ENCODE data around the gene TDRD9.
"Not testable (repeated sequence)": the region's sequence is repeated elsewhere in the genome, so short reads cannot be mapped to it uniquely, and the experiment has no call there.

Gene TDRD9

DNA sequence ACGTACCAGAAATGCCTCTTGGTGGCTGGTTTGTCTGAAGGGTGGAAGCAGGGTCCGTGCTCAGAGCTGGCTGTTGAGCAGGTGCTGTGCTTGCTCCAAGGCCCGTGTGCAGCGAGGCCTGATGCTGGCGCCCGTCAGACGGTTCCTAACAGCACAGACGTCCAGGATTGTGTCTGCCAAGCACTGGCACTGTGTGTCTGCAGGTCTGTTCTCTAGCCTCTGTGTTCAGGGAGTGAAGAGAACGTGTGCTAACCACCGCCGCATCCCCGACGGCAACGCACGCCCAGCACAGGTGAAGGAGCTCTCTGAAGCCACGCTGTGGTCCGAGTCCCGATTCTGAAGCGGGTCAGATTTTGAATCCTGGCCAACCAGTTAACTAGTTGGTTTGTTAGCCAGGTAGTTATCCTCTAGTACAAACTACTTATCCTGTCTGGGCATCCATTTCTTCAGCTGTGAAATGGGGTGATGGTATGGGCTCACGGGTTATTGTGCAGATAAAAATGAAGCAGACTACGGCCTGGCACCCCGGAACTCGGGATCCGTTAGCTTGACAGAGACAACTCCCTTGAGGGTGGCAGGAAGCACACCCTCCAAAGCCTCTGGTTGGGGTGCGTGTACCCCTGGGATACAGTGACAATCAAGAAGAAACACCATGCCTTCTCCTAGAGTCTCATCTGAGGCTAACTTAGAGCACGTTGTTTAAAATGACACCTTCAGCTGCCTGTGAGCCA lies 18.6 kb upstream of the TDRD9 start:
- H3K27me3 ChIP-seq (replicated peaks; ENCODE audit: control insufficient read depth, insufficient read depth, low read length), result no peaks in the 10 kb centered on the region
- no peaks in the 10 kb centered on the region for H3K9me3 ChIP-seq (ENCODE audit: control insufficient read depth, low read length)
- no peak for DNase-seq (ENCODE audit: low read depth)
- peaks cover 34% of the 10 kb centered on the region for H3K36me3 ChIP-seq (ENCODE audit: control insufficient read depth, insufficient read depth, low read length, severe bottlenecking)
- no peak overlapping the region for H3K9ac ChIP-seq (ENCODE audit: low read length)
- H3K4me3 ChIP-seq (ENCODE audit: low read length), result no peak overlapping the region
- peaks cover 6% of the 10 kb centered on the region for H3K4me1 ChIP-seq (ENCODE audit: control insufficient read depth, insufficient read depth, low read length)

GRCh38 chr14:103910262-103910935 lies 17.9 kb upstream of the TDRD9 start:
- peak; percentile 80 for DNase-seq (ENCODE audit: low read depth)
- Histone ChIP-seq H3K36me3 (ENCODE audit: control insufficient read depth, insufficient read depth, low read length, severe bottlenecking) (peaks cover 39% of the 10 kb centered on the region), H3K9ac (ENCODE audit: low read length) (no peak overlapping the region), H3K4me3 (ENCODE audit: low read length) (no peak overlapping the region), H3K4me1 (ENCODE audit: control insufficient read depth, insufficient read depth, low read length) (peaks cover 6% of the 10 kb centered on the region), H3K9me3 (ENCODE audit: control insufficient read depth, low read length) (no peaks in the 10 kb centered on the region), H3K27me3 (replicated peaks; ENCODE audit: control insufficient read depth, insufficient read depth, low read length) (no peaks in the 10 kb centered on the region)

GRCh38 chr14:103910984-103911383 lies 17.3 kb upstream of the TDRD9 start:
- peaks cover 39% of the 10 kb centered on the region for H3K36me3 ChIP-seq (ENCODE audit: control insufficient read depth, insufficient read depth, low read length, severe bottlenecking)
- H3K9ac ChIP-seq (ENCODE audit: low read length), result no peak overlapping the region
- H3K27me3 ChIP-seq (replicated peaks; ENCODE audit: control insufficient read depth, insufficient read depth, low read length), result no peaks in the 10 kb centered on the region
- H3K4me1 ChIP-seq (ENCODE audit: control insufficient read depth, insufficient read depth, low read length), result peaks cover 8% of the 10 kb centered on the region
- DNase-seq (ENCODE audit: low read depth), result no peak
- no peak overlapping the region for H3K4me3 ChIP-seq (ENCODE audit: low read length)
- H3K9me3 ChIP-seq (ENCODE audit: control insufficient read depth, low read length), result no peaks in the 10 kb centered on the region

- no peak overlapping the region for H3K4me3 ChIP-seq (ENCODE audit: low read length)
- no peak overlapping the region for H3K9ac ChIP-seq (ENCODE audit: low read length)
- no peak for DNase-seq (ENCODE audit: low read depth)
Observed at GRCh38 chr14:103915616-103916015, 12.6 kb upstream of the TDRD9 start.

DNA sequence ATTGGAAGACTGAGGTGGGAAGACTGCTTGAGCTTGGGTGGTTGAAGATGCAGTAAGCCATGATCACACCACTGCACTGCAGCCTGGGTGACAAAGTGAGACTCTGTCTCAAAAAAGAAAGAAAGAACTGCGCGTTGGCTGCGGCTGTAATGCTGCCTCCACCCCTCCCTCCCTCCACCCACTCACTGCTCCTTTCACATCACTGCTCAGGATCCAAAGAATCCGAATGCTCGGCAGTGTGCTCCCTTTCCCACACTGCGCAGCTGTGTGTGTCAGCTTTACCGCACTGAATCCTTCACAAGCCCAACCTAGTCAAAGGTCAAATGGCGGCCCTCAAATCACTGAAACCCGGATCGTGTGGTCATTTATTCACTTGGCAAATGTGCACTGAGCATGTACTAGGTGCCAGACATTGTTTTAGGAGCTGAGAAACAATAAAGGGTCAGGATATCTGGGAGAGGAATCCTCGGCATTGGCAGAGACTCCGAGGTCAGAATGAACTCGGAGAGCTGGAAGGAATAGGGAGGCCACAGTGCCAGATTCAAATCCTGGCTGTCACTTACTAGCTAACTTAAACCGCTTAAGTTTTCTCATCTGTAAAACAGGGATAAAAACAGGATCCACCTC lies 11.5 kb upstream of the TDRD9 start:
- H3K27me3 ChIP-seq (replicated peaks; ENCODE audit: control insufficient read depth, insufficient read depth, low read length), result no peaks in the 10 kb centered on the region
- H3K36me3 ChIP-seq (ENCODE audit: control insufficient read depth, insufficient read depth, low read length, severe bottlenecking), result peaks cover 42% of the 10 kb centered on the region
- H3K4me1 ChIP-seq (ENCODE audit: control insufficient read depth, insufficient read depth, low read length), result peaks cover 22% of the 10 kb centered on the region
- H3K9ac ChIP-seq (ENCODE audit: low read length), result peak overlapping the region; percentile 62
- no peaks in the 10 kb centered on the region for H3K9me3 ChIP-seq (ENCODE audit: control insufficient read depth, low read length)
- no peak for DNase-seq (ENCODE audit: low read depth)
- H3K4me3 ChIP-seq (ENCODE audit: low read length), result peak overlapping the region; percentile 41

More at GRCh38 chr14:103915616-103916015, 12.6 kb upstream of the TDRD9 start:
- Histone ChIP-seq H3K4me1 (ENCODE audit: control insufficient read depth, insufficient read depth, low read length) (peaks cover 22% of the 10 kb centered on the region), H3K36me3 (ENCODE audit: control insufficient read depth, insufficient read depth, low read length, severe bottlenecking) (peaks cover 48% of the 10 kb centered on the region), H3K27me3 (replicated peaks; ENCODE audit: control insufficient read depth, insufficient read depth, low read length) (no peaks in the 10 kb centered on the region), H3K9me3 (ENCODE audit: control insufficient read depth, low read length) (no peaks in the 10 kb centered on the region)

DNA sequence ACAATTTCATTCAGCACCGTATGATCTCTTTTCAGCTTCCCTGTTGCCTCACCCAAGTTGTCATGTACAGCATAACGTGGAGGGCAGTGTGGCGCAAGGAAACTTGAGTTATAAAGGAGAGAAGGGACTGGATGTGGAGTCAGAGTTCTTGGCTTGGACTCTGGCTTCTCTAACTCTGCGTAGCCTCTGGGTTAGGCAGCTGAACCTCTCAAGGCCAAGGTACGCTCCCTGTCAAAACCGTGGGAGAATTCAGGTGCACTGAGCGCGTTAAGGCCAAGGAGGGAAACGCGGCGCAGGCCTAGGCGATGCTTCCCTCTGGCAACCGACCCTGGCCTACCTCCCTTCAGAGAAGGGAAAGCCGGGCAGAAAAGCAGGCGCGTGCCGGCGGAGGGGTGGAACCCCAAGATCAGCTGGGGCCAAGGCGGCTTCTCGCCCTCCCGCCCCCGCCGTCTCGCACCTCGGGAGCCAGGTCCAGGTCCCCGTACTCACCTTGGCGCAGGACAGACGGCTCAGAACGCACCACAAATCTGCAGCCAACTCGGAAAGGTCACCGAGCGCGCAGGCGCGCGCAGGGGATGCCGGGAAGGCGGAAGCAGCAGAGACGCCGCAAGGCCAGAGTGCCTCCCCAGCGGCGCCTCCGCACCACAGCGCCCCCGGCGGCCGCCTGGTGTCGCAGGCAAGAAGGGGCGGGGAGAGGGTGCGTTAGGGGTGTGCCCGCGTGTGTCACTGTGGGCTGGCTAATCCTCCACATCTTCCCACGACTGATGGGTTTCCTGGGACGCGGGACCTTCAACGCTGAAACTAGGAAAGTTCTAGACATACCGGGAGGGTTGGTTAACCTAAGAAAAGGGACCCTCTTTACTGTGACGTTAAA lies 7.0 kb upstream of the TDRD9 start:
- peak overlapping the region; percentile 96 for H3K4me3 ChIP-seq (ENCODE audit: low read length)
- H3K9ac ChIP-seq (ENCODE audit: low read length), result peak overlapping the region; percentile 92
- no peaks in the 10 kb centered on the region for H3K9me3 ChIP-seq (ENCODE audit: control insufficient read depth, low read length)
- peaks cover 10% of the 10 kb centered on the region for H3K27me3 ChIP-seq (replicated peaks; ENCODE audit: control insufficient read depth, insufficient read depth, low read length)
- H3K4me1 ChIP-seq (ENCODE audit: control insufficient read depth, insufficient read depth, low read length), result peaks cover 18% of the 10 kb centered on the region
- DNase-seq (ENCODE audit: low read depth), result peak; percentile 96
- peaks cover 9% of the 10 kb centered on the region for H3K36me3 ChIP-seq (ENCODE audit: control insufficient read depth, insufficient read depth, low read length, severe bottlenecking)

GRCh38 chr14:103921855-103922200 lies 6.4 kb upstream of the TDRD9 start:
- not testable (repeated sequence) for DNase-seq (ENCODE audit: low read depth); H3K9me3 ChIP-seq (ENCODE audit: control insufficient read depth, low read length); H3K36me3 ChIP-seq (ENCODE audit: control insufficient read depth, insufficient read depth, low read length, severe bottlenecking); H3K9ac ChIP-seq (ENCODE audit: low read length)
- Histone ChIP-seq H3K4me3 (ENCODE audit: low read length) (peak overlapping the region; percentile 28), H3K27me3 (replicated peaks; ENCODE audit: control insufficient read depth, insufficient read depth, low read length) (peaks cover 10% of the 10 kb centered on the region), H3K4me1 (ENCODE audit: control insufficient read depth, insufficient read depth, low read length) (peaks cover 13% of the 10 kb centered on the region)

DNA sequence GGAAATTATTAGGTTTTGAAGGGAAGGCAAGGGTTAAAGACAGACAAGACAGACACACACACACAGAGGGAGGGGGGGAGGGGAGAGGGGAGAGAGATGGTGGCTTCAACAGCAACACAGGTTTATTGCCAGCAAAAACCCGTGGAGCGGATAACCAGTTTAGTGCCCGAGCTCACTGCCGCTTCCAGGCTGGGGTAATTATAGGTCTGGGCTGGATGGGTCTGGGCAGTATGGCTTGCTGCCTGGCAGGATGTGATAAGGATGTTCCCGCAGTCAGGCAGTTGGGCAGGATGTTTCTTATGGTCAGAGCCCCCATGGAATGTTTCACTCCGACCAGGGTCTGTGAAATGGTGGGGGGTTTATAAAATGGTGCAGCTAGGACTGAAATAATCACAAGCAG lies 4.4 kb upstream of the TDRD9 start:
- DNase-seq (ENCODE audit: low read depth), result no peak
- H3K27me3 ChIP-seq (replicated peaks; ENCODE audit: control insufficient read depth, insufficient read depth, low read length), result peaks cover 15% of the 10 kb centered on the region
- no peak overlapping the region for H3K9ac ChIP-seq (ENCODE audit: low read length)
- H3K36me3 ChIP-seq (ENCODE audit: control insufficient read depth, insufficient read depth, low read length, severe bottlenecking), result no peaks in the 10 kb centered on the region
- H3K9me3 ChIP-seq (ENCODE audit: control insufficient read depth, low read length), result no peaks in the 10 kb centered on the region
- peaks cover 5% of the 10 kb centered on the region for H3K4me1 ChIP-seq (ENCODE audit: control insufficient read depth, insufficient read depth, low read length)
- no peak overlapping the region for H3K4me3 ChIP-seq (ENCODE audit: low read length)

- Histone ChIP-seq H3K4me3 (ENCODE audit: low read length) (no peak overlapping the region), H3K9ac (ENCODE audit: low read length) (no peak overlapping the region), H3K9me3 (ENCODE audit: control insufficient read depth, low read length) (no peaks in the 10 kb centered on the region), H3K4me1 (ENCODE audit: control insufficient read depth, insufficient read depth, low read length) (no peaks in the 10 kb centered on the region), H3K27me3 (replicated peaks; ENCODE audit: control insufficient read depth, insufficient read depth, low read length) (peaks cover 20% of the 10 kb centered on the region), H3K36me3 (ENCODE audit: control insufficient read depth, insufficient read depth, low read length, severe bottlenecking) (no peaks in the 10 kb centered on the region)
- no peak for DNase-seq (ENCODE audit: low read depth)
Observed at GRCh38 chr14:103925316-103925715, 2.9 kb upstream of the TDRD9 start.

GRCh38 chr14:103927566-103927965 lies 690 bp upstream of the TDRD9 start:
- Histone ChIP-seq H3K27me3 (replicated peaks; ENCODE audit: control insufficient read depth, insufficient read depth, low read length) (peaks cover 25% of the 10 kb centered on the region), H3K4me3 (ENCODE audit: low read length) (no peak overlapping the region), H3K4me1 (ENCODE audit: control insufficient read depth, insufficient read depth, low read length) (no peaks in the 10 kb centered on the region), H3K36me3 (ENCODE audit: control insufficient read depth, insufficient read depth, low read length, severe bottlenecking) (no peaks in the 10 kb centered on the region), H3K9ac (ENCODE audit: low read length) (no peak overlapping the region), H3K9me3 (ENCODE audit: control insufficient read depth, low read length) (no peaks in the 10 kb centered on the region)
- no peak for DNase-seq (ENCODE audit: low read depth)

All from adipocyte (in vitro differentiated cells).